ENCODE data around the gene ABCA3. TPM values are rescaled to one million over a fixed set of nuclear protein-coding genes. Genes with fewer than 3 reads are reported as not detected.

ABCA3 gene
- total RNA-seq, 4 donors from 2014 or later: 6.8 to 17.9 (median 11.0) TPM

DNA sequence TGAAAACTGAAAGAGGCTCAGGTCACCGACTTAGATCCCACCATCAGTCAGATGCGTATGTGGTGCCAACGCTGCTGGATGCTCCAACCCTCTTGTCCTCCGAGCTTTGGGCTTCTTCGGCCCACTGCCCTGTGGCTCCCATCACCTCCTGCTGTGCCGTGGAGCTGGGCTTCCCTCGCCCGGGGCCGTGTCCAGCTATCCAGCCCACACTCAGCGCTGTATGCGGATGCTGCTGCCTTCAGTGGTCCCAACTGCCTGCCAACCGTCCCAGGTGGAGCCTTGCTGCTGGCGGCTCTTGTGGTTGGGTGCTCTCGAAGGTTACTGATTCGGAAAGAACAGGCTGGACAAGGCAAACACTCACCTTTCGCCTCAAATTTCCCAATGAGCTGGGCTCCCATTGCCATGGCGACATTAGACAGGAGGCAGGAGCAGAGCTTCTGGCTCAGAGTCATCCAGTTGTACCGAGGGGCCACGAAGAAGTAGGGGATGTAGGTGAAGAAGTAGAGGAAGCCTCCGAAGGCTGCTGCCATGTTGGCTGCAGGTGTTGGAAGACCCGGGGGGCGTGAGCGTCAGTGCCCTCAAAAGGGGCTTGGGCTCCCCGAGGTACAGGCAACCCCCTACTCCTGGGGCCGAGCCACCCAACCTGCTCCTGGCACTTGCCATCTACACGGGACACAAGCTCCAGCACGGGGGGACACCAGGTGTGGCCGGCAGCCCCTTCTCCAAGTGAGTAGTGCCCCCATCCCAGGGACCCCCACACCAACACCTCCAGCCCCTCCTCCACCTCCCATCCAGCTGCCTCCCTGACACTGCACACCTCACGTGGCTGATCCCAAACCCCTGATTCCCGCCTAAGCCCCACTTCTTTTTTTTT is 32.2 kb downstream of the ABCA3 start:
- peaks cover 10% of the 10 kb centered on the region for H3K36me3 ChIP-seq
- H3K4me1 ChIP-seq: no peaks in the 10 kb centered on the region
- TF ChIP-seq, protein P1, sequence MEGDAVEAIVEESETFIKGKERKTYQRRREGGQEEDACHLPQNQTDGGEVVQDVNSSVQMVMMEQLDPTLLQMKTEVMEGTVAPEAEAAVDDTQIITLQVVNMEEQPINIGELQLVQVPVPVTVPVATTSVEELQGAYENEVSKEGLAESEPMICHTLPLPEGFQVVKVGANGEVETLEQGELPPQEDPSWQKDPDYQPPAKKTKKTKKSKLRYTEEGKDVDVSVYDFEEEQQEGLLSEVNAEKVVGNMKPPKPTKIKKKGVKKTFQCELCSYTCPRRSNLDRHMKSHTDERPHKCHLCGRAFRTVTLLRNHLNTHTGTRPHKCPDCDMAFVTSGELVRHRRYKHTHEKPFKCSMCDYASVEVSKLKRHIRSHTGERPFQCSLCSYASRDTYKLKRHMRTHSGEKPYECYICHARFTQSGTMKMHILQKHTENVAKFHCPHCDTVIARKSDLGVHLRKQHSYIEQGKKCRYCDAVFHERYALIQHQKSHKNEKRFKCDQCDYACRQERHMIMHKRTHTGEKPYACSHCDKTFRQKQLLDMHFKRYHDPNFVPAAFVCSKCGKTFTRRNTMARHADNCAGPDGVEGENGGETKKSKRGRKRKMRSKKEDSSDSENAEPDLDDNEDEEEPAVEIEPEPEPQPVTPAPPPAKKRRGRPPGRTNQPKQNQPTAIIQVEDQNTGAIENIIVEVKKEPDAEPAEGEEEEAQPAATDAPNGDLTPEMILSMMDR (IDR thresholded peaks at IDR 0.05): no peak
- TF ChIP-seq POLR2A (IDR thresholded peaks at IDR 0.05): no peak
- TF ChIP-seq POLR2AphosphoS5 (IDR thresholded peaks at IDR 0.05): no peak
- no peak for TF ChIP-seq EP300 (IDR thresholded peaks at IDR 0.05)
- no peaks in the 10 kb centered on the region for H3K9me3 ChIP-seq
- H3K27me3 ChIP-seq: no peaks in the 10 kb centered on the region
- DNase-seq (ENCODE audit: low spot score in 2 of 2): no peak
- H3K27ac ChIP-seq: no peak overlapping the region
- H3K4me3 ChIP-seq: no peak overlapping the region
- WGBS: 93% methylated on average over 23 of the region's 30 CpGs

GRCh38 chr16:2299915-2300192 is 40.7 kb downstream of the ABCA3 start:
- 69% methylated on average over 8 of the region's 10 CpGs for WGBS
- TF ChIP-seq, protein P1 (IDR thresholded peaks at IDR 0.05): no peak
- TF ChIP-seq EP300 (IDR thresholded peaks at IDR 0.05): no peak
- TF ChIP-seq POLR2AphosphoS5 (IDR thresholded peaks at IDR 0.05): no peak
- TF ChIP-seq POLR2A (IDR thresholded peaks at IDR 0.05): no peak
- no peaks in the 10 kb centered on the region for H3K4me1 ChIP-seq
- no peak overlapping the region for H3K4me3 ChIP-seq
- peaks cover 16% of the 10 kb centered on the region for H3K36me3 ChIP-seq
- H3K27me3 ChIP-seq: no peaks in the 10 kb centered on the region
- no peak for DNase-seq (ENCODE audit: low spot score in 2 of 2)
- no peak overlapping the region for H3K27ac ChIP-seq
- no peaks in the 10 kb centered on the region for H3K9me3 ChIP-seq

GRCh38 chr16:2299121-2299914 is 41.2 kb downstream of the ABCA3 start:
- Histone ChIP-seq H3K27ac (no peak overlapping the region), H3K36me3 (peaks cover 16% of the 10 kb centered on the region), H3K4me3 (no peak overlapping the region), H3K9me3 (no peaks in the 10 kb centered on the region), H3K27me3 (no peaks in the 10 kb centered on the region), H3K4me1 (no peaks in the 10 kb centered on the region)
- TF ChIP-seq POLR2A (IDR thresholded peaks at IDR 0.05) (no peak), POLR2AphosphoS5 (IDR thresholded peaks at IDR 0.05) (no peak), EP300 (IDR thresholded peaks at IDR 0.05) (no peak)
- TF ChIP-seq, protein P1 (IDR thresholded peaks at IDR 0.05): no peak
- DNase-seq (ENCODE audit: low spot score in 2 of 2): no peak
- WGBS: 88% methylated on average over 12 of the region's 31 CpGs

DNA sequence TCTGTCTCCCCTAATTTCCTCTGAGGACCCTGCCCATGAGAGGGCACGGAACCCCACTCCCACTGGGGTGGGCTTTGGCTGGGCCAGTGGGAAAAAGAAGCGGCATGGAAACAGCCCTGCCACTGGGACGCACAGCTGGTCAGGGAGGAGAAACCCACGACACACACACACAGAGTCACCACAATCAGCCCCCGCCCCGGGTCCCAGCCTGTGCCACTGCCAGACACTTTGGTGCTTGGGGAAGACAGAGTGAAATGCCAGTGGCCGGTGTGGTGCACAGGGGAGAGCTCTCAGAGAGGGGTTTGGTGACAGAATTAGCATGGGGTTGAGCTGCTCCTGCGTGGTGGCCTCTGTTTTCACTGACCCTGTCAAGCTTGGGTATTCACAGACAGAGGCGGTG is 41.9 kb downstream of the ABCA3 start:
- no peaks in the 10 kb centered on the region for H3K9me3 ChIP-seq
- WGBS: 98% methylated on average over 8 of the region's 9 CpGs
- H3K27me3 ChIP-seq: no peaks in the 10 kb centered on the region
- no peak overlapping the region for H3K27ac ChIP-seq
- H3K4me1 ChIP-seq: no peaks in the 10 kb centered on the region
- no peak overlapping the region for H3K4me3 ChIP-seq
- TF ChIP-seq EP300 (IDR thresholded peaks at IDR 0.05) (no peak), POLR2A (IDR thresholded peaks at IDR 0.05) (no peak), POLR2AphosphoS5 (IDR thresholded peaks at IDR 0.05) (no peak)
- TF ChIP-seq, protein P1 (IDR thresholded peaks at IDR 0.05): no peak
- H3K36me3 ChIP-seq: peaks cover 12% of the 10 kb centered on the region
- no peak for DNase-seq (ENCODE audit: low spot score in 2 of 2)

GRCh38 chr16:2297506-2297860 is 43.0 kb downstream of the ABCA3 start:
- peaks cover 9% of the 10 kb centered on the region for H3K36me3 ChIP-seq
- no peaks in the 10 kb centered on the region for H3K9me3 ChIP-seq
- no peaks in the 10 kb centered on the region for H3K4me1 ChIP-seq
- 94% methylated on average over 3 of the region's 22 CpGs for WGBS
- TF ChIP-seq, protein P1 (IDR thresholded peaks at IDR 0.05): no peak
- TF ChIP-seq EP300 (IDR thresholded peaks at IDR 0.05): no peak
- no peak for TF ChIP-seq POLR2AphosphoS5 (IDR thresholded peaks at IDR 0.05)
- TF ChIP-seq POLR2A (IDR thresholded peaks at IDR 0.05): no peak
- H3K4me3 ChIP-seq: no peak overlapping the region
- no peak for DNase-seq (ENCODE audit: low spot score in 2 of 2)
- no peaks in the 10 kb centered on the region for H3K27me3 ChIP-seq
- no peak overlapping the region for H3K27ac ChIP-seq

Data from suprapubic skin (tissue), 4 donors.